PC-9 (cell line): ENCODE measurements around the gene BMPR2.

Source experiments
- CTCF ChIP-seq: fragments of 200-600 bp; sonication (generic); conservative IDR thresholded peaks from 2 replicates; pipeline ENCODE4 v1.6.1; 2017; ENCODE audit warnings: mixed run types, antibody characterized with exemption, mild to moderate bottlenecking, moderate library complexity
- EZH2 ChIP-seq: fragments of 200-600 bp; sonication (generic); IDR thresholded peaks from 2 replicates; pipeline ENCODE4 v1.8.0; 2017; ENCODE audit warnings: antibody characterized with exemption, low read depth

- TF ChIP-seq CTCF: no peak
- TF ChIP-seq EZH2: no peak
These were observed 234.3 kb downstream of the BMPR2 start for GRCh38 chr2:202610380-202610779.
